PC-3 (cell line): ENCODE data around the gene DCTD. TPM values are rescaled to one million over a fixed set of nuclear protein-coding genes. Genes with fewer than 3 reads are reported as not detected.

Experiments
- ATAC-seq: fragments of 200-7000 bp; cut with Tn5 transposase; 2 replicates; pipeline ENCODE4 v1.9.1; 2020; ENCODE audit warnings: mild to moderate bottlenecking, moderate library complexity
- BruUV-seq: library from RNA; stranded (reverse); fragments of 400-500 nt; replicated peaks from 2 replicates; lab custom pipeline; 2021; lab: Mats Ljungman, UMichigan
- CTCF ChIA-PET: fragments of 300-600 bp; sonication (Branson Sonifier 250); formaldehyde crosslinking; loops from one replicate; lab custom pipeline; 2022; ENCODE audit warnings: antibody characterized with exemption; lab: Charles Lee
- POLR2A ChIA-PET: fragments of 300-600 bp; sonication (Branson Sonifier 250); formaldehyde crosslinking; loops from one replicate; lab custom pipeline; 2022; ENCODE audit warnings: antibody characterized with exemption; ENCODE audit not compliant: unreplicated experiment; lab: Charles Lee
- DNase-seq: peaks from one replicate; pipeline ENCODE4 v3.0.0-alpha.2; 2015
- H2AFZ ChIP-seq: fragments of 300-600 bp; sonication (generic); 2 replicates; pipeline ENCODE4 v1.6.0; 2016; ENCODE audit warnings: antibody characterized with exemption, low read length
- H3F3A ChIP-seq: fragments of 300-600 bp; sonication (generic); one replicate; pipeline ENCODE4 v1.6.0; 2017; ENCODE audit warnings: antibody characterized with exemption, low read length, control low read depth, mild to moderate bottlenecking; ENCODE audit not compliant: unreplicated experiment
- H3K27ac ChIP-seq: fragments of 300-600 bp; sonication (generic); 2 replicates; pipeline ENCODE4 v1.5.1; 2016; ENCODE audit warnings: mild to moderate bottlenecking, low read length
- H3K27me3 ChIP-seq: fragments of 300-600 bp; sonication (generic); 2 replicates; pipeline ENCODE4 v1.6.1; 2016; ENCODE audit warnings: low read length, mixed read lengths
- H3K36me3 ChIP-seq: fragments of 300-600 bp; sonication (generic); 2 replicates; pipeline ENCODE4 v1.6.1; 2016; ENCODE audit warnings: low read depth, mixed run types, low read length, mixed read lengths
- H3K4me1 ChIP-seq: fragments of 300-600 bp; sonication (generic); 2 replicates; pipeline ENCODE4 v1.5.1; 2016; ENCODE audit warnings: low read length; ENCODE audit not compliant: insufficient read depth
- H3K4me2 ChIP-seq: fragments of 300-600 bp; sonication (generic); 2 replicates; pipeline ENCODE4 v1.6.0; 2016; ENCODE audit warnings: low read length
- H3K4me3 ChIP-seq: fragments of 300-600 bp; sonication (generic); 2 replicates; pipeline ENCODE4 v1.5.1; 2016; ENCODE audit warnings: mild to moderate bottlenecking, low read length, mixed read lengths
- H3K79me2 ChIP-seq: fragments of 300-600 bp; sonication (generic); 2 replicates; pipeline ENCODE4 v1.6.1; 2017; ENCODE audit warnings: low read length, mixed read lengths
- H3K9ac ChIP-seq: fragments of 300-600 bp; sonication (generic); 2 replicates; pipeline ENCODE4 v1.6.0; 2016; ENCODE audit warnings: mild to moderate bottlenecking, low read length
- H3K9me2 ChIP-seq: fragments of 300-600 bp; sonication (generic); replicated peaks from 2 replicates; pipeline ENCODE4 v1.6.1; 2016; ENCODE audit warnings: mixed run types, low read length, mixed read lengths
- H3K9me3 ChIP-seq: fragments of 300-600 bp; sonication (generic); 2 replicates; pipeline ENCODE4 v1.6.1; 2016; ENCODE audit warnings: low read length, mixed read lengths
- H4K20me1 ChIP-seq: fragments of 300-600 bp; sonication (generic); 2 replicates; pipeline ENCODE4 v1.6.1; 2016; ENCODE audit warnings: low read length, mixed read lengths
- EZH2 ChIP-seq: fragments of 300-600 bp; sonication (generic); IDR thresholded peaks from one replicate; pipeline ENCODE4 v1.6.1; 2017; ENCODE audit warnings: antibody characterized with exemption, mild to moderate bottlenecking, low read length; ENCODE audit not compliant: unreplicated experiment
- EZH2phosphoT487 ChIP-seq: fragments of 300-600 bp; sonication (generic); IDR thresholded peaks from 2 replicates; pipeline ENCODE4 v1.6.1; 2018; ENCODE audit warnings: mild to moderate bottlenecking, antibody characterized with exemption, low read length, borderline replicate concordance
- intact Hi-C: fragments of 100-400 bp; cut with micrococcal nuclease; formaldehyde crosslinking; loops from 2 replicates; pipeline ENCODE4 v1.9.0; 2023
- total RNA-seq: library from RNA; depleted of rRNA; stranded (reverse); fragments of >200 nt; gene quantifications from 2 replicates; pipeline ENCODE4 v1.2.3, GENCODE V29; 2014
- TF ChIP-seq, protein P1 (sequence below): fragments of 300-600 bp; sonication (generic); conservative IDR thresholded peaks from 2 replicates; pipeline ENCODE4 v1.5.1; 2017; ENCODE audit warnings: antibody characterized with exemption, low read depth, mild to moderate bottlenecking, low read length

The DCTD gene
- total RNA-seq, 1 experiment from 2014 or later: 58.1 TPM

DNA sequence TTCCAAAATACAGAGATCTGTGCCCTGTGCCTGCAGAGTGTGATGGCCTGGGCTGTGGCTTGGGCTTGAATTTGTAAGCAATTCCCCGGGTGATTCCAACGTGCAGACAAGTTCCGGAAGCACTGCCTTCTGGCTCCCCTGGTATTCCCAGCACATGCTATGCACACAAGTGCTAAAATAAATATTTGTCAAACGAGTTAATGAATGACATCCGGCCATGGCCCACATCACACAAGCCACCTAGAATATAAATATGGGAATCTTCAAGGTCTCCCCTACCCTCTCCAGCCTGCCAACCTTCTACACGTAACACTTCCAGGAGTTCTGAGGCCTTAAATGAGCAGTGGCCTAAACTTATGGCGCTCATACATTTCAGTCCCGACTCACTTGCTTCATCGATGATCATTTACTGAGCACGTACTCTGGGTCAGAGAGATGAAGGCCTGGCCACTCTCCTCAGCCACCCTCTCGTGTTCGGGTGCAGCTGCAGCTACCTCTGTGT lies 21.3 kb downstream of the DCTD start:
- Histone ChIP-seq H3K36me3 (peaks cover 12% of the 10 kb centered on the region), H3K27ac (no peak overlapping the region), H3K27me3 (no peaks in the 10 kb centered on the region), H2AFZ (no peak overlapping the region), H3K4me3 (no peak overlapping the region), H4K20me1 (no peaks in the 10 kb centered on the region), H3K9ac (no peak overlapping the region), H3K4me2 (no peak overlapping the region), H3K79me2 (no peaks in the 10 kb centered on the region), H3K4me1 (no peaks in the 10 kb centered on the region), H3F3A (no peaks in the 10 kb centered on the region), H3K9me2 (no peaks in the 10 kb centered on the region), H3K9me3 (no peaks in the 10 kb centered on the region)
- DNase-seq (no peak), ATAC-seq (no peak)
- POLR2A ChIA-PET: no interaction called here
- no TSS peak for BruUV-seq
- intact Hi-C loops: no loop called here
- TF ChIP-seq EZH2 (no peak), EZH2phosphoT487 (no peak)
- TF ChIP-seq, protein P1, sequence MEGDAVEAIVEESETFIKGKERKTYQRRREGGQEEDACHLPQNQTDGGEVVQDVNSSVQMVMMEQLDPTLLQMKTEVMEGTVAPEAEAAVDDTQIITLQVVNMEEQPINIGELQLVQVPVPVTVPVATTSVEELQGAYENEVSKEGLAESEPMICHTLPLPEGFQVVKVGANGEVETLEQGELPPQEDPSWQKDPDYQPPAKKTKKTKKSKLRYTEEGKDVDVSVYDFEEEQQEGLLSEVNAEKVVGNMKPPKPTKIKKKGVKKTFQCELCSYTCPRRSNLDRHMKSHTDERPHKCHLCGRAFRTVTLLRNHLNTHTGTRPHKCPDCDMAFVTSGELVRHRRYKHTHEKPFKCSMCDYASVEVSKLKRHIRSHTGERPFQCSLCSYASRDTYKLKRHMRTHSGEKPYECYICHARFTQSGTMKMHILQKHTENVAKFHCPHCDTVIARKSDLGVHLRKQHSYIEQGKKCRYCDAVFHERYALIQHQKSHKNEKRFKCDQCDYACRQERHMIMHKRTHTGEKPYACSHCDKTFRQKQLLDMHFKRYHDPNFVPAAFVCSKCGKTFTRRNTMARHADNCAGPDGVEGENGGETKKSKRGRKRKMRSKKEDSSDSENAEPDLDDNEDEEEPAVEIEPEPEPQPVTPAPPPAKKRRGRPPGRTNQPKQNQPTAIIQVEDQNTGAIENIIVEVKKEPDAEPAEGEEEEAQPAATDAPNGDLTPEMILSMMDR: no peak
- CTCF ChIA-PET: no interaction called here

DNA sequence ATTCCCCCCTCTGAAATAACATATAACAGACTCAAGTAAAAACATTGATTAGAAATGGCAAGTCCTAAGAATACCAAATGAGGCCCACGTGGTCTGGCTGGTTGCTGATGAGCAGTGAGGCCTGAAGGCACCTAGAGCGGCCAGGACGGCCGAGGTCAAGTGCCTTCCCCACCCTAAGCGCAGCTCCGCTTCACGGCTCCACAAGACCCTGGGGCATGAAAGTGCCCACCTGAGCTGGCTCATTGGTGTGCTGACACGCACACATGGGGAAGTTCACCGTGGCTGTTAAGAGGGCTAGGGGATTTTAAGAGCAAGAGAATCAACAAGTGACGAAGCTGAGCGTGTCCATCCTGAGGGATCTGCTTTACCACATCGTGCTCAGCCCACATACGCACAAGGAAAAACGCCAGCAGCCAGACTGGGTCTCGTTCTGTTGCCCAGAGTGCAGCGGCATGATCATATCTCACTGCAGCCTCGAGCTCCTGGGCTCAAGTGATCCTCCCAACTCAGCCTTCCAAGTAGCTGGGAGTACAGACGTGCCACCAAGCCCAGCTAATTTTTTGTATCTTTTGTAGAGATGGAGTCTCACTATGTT lies 22.4 kb downstream of the DCTD start:
- no peak for DNase-seq
- POLR2A ChIA-PET: no interaction called here
- no peaks in the 10 kb centered on the region for H3K27me3 ChIP-seq
- no peak for TF ChIP-seq EZH2
- no peak for TF ChIP-seq EZH2phosphoT487
- TF ChIP-seq, protein P1: no peak
- H3K4me2 ChIP-seq: no peak overlapping the region
- intact Hi-C loops: no loop called here
- H3K4me3 ChIP-seq: no peak overlapping the region
- H2AFZ ChIP-seq: no peak overlapping the region
- no peaks in the 10 kb centered on the region for H3K79me2 ChIP-seq
- H3K9me2 ChIP-seq: no peaks in the 10 kb centered on the region
- BruUV-seq: no TSS peak
- CTCF ChIA-PET: no interaction called here
- no peak overlapping the region for H3K27ac ChIP-seq
- no peaks in the 10 kb centered on the region for H3F3A ChIP-seq
- no peaks in the 10 kb centered on the region for H4K20me1 ChIP-seq
- ATAC-seq: no peak
- H3K4me1 ChIP-seq: no peaks in the 10 kb centered on the region
- H3K9ac ChIP-seq: no peak overlapping the region
- peaks cover 15% of the 10 kb centered on the region for H3K36me3 ChIP-seq
- H3K9me3 ChIP-seq: no peaks in the 10 kb centered on the region

DNA sequence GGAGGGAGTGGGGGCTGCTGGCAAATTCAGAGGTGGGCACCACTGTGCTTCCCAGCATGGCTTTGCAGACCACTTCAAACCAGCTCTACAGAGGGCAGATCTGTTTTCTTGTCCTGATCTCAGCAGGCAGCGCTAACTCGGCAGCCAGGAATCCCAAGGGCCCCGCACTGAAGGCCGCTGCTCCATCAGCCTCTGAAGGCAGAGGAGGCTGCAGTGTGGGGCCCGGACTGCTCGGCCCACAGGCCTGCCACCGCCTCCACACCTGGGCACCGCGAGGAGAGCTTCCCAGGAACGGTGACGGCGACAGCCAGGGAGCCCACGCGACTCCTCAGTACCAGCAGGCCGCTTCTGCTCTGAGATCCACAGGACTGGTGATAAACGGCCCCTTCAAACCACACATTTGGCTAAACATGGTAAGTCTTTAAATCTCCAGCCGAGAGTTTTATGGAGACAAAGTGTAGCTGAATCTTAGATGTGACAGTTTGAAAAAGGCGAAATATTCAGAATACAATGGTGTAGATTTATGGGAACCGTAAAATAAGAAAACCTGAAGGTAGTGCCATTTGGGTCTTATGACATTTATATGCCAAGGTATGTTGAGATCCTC lies 23.6 kb downstream of the DCTD start:
- ChIA-PET CTCF (no interaction called here), POLR2A (no interaction called here)
- Histone ChIP-seq H3K9me2 (no peaks in the 10 kb centered on the region), H3K79me2 (no peaks in the 10 kb centered on the region), H4K20me1 (no peaks in the 10 kb centered on the region), H3K9ac (no peak overlapping the region), H3K4me2 (no peak overlapping the region), H3K4me1 (no peaks in the 10 kb centered on the region), H3K27ac (no peak overlapping the region), H3F3A (no peaks in the 10 kb centered on the region), H3K4me3 (no peak overlapping the region), H2AFZ (no peak overlapping the region), H3K36me3 (peaks cover 15% of the 10 kb centered on the region; the same call in 1 of the 2 replicates), H3K9me3 (no peaks in the 10 kb centered on the region), H3K27me3 (no peaks in the 10 kb centered on the region)
- BruUV-seq: no TSS peak
- TF ChIP-seq EZH2phosphoT487 (no peak), EZH2 (no peak)
- TF ChIP-seq, protein P1: no peak
- ATAC-seq: no peak
- no peak for DNase-seq
- intact Hi-C loops: no loop called here
